ENCODE measurements around the gene TMOD2.

DNA sequence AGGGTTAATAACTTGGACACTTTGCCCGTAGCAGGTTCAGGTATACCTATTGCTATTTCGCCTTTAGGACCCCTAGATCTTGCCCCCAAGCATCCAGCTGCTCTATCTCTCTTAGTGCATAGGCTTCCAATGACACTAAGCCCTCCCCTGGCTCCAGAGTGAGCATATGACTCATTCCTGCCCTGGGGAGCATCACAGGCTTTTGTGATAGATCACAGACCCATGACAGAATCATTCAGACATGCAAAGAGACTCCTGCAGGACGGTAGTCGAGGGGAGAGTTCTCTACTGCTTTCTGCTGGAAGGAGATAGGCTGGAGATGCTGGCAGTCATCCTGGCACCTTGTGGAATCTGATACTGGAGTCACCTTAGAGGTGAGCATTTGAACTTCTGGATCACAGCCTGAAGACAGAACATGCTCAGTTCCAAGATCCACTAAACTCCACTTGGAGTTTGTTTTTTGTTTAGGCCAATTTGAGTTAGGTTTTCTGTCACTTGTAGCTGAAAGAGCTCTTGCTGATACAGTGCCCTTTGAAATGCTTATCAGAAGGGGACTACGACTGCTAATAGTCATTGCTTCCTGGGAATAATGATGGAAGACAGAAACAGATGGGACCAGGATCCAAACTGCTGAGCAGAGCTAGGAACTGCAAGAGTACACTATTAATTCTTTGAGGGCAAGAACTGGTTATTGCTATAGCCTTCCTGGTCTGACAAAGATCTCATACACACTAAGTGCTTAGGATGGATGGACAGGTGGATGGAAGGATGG, 24.9 kb upstream of the TMOD2 start:
- TF ChIP-seq, protein P1, sequence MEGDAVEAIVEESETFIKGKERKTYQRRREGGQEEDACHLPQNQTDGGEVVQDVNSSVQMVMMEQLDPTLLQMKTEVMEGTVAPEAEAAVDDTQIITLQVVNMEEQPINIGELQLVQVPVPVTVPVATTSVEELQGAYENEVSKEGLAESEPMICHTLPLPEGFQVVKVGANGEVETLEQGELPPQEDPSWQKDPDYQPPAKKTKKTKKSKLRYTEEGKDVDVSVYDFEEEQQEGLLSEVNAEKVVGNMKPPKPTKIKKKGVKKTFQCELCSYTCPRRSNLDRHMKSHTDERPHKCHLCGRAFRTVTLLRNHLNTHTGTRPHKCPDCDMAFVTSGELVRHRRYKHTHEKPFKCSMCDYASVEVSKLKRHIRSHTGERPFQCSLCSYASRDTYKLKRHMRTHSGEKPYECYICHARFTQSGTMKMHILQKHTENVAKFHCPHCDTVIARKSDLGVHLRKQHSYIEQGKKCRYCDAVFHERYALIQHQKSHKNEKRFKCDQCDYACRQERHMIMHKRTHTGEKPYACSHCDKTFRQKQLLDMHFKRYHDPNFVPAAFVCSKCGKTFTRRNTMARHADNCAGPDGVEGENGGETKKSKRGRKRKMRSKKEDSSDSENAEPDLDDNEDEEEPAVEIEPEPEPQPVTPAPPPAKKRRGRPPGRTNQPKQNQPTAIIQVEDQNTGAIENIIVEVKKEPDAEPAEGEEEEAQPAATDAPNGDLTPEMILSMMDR (IDR thresholded peaks at IDR 0.05) = no peak
- peak in 1 of 2 donors; percentile 18 for TF ChIP-seq POLR2A (IDR thresholded peaks at IDR 0.05)
- TF ChIP-seq EP300 (IDR thresholded peaks at IDR 0.05) = no peak
- TF ChIP-seq POLR2AphosphoS5 (IDR thresholded peaks at IDR 0.05) = no peak

Measured in suprapubic skin (tissue), 4 donors.